ENCODE measurements around the gene F3.

F3 gene

DNA sequence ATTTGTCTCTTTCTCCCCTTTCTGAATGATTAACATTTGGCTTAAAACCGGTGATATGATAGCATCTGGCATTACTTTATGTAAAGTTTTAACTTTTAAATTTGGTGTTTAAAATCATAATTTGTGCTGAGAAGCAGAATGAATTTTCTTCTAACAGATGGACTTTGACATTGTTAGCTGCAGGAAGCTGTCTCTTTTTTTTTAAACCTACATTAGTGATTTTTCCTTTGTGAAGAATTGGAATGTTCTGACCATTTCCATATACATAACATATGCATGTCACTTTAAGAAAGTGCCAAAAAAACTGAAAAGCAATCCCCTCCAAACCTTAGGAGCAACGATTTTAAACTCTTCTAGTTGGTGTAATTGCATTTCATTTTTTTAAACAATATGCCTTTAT lies 22.2 kb downstream of the F3 start:
- Histone ChIP-seq H3K4me1 (ENCODE audit: insufficient read depth, low read length) (peaks cover 4% of the 10 kb centered on the region; the same call in 1 of the 2 replicates), H3K36me3 (ENCODE audit: insufficient read depth, low read depth, low read length) (no peaks in the 10 kb centered on the region; the same call in 1 of the 2 replicates), H3K9me3 (ENCODE audit: insufficient read depth, low read depth, low read length) (no peaks in the 10 kb centered on the region), H3K27me3 (ENCODE audit: insufficient read depth, low read length) (no peaks in the 10 kb centered on the region), H3K4me3 (ENCODE audit: low read length) (no peak overlapping the region), H3K9ac (ENCODE audit: low read depth, low read length) (no peak overlapping the region), H3K27ac (ENCODE audit: low read length) (no peak overlapping the region)

DNA sequence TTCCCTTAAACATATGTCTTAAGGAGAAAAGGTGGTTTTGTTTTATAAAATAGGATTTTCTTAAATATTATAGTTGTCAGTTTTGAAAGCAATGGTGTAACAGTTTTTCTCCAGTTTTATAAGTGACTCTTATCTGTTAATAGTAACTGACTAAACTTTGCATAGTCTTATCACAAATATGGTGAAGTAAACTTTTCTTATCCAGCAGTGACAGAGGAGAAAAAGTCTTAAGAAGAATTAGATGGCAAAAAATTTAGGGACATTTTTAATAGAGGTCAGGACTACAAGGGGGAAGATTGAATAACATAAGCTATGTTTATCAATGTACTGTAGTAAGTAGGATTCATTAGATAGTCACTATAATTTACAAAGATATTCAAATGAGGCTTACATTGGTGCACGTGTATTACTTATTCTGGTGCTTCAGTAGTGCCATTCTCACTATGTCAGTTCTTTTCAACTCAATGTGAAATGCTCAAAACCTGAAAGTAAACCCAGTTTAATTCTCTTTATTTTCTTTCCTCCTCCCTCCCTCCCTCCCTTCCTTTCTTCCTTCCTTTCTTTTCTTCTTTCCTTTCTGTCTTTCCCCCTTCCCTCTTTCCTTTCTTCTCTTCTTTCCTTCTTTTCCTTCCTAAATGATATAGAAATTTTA lies 26.1 kb downstream of the F3 start:
- Histone ChIP-seq H3K27me3 (ENCODE audit: insufficient read depth, low read length) (no peaks in the 10 kb centered on the region), H3K4me3 (ENCODE audit: low read length) (no peak overlapping the region), H3K4me1 (ENCODE audit: insufficient read depth, low read length) (peaks cover 4% of the 10 kb centered on the region; the same call in 1 of the 2 replicates), H3K27ac (ENCODE audit: low read length) (no peak overlapping the region), H3K9me3 (ENCODE audit: insufficient read depth, low read depth, low read length) (no peaks in the 10 kb centered on the region), H3K36me3 (ENCODE audit: insufficient read depth, low read depth, low read length) (no peaks in the 10 kb centered on the region; the same call in 1 of the 2 replicates), H3K9ac (ENCODE audit: low read depth, low read length) (no peak overlapping the region)

DNA sequence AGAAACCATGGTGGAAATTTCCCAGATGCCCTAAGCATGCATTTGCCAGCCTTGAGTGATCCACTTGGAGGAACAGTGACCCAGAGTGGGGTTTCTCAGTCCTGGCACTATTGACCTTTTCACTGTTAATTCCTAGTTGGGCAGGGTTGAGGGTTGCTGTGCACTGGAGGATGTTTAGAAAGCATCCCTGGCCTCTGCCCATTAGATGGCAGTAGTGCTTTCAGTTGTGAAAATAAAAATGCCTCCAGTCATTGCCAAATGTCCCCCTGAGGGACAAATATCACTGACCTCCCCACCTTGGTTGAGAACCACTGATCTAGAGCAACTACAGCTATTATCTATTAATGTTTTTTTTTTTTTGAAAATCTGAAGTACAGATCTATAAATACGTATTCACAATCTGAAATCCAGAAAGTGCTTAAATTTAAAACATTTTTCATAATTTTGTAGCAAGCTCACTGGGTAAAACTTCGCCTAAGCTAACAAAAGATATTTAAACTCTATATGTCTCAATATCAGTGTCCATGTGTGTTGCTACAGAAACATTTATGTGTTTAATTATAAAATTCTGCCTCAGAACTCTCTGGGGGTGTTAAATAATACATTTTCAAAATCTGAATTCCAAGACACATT lies 27.3 kb downstream of the F3 start:
- no peaks in the 10 kb centered on the region; the same call in 1 of the 2 replicates for H3K36me3 ChIP-seq (ENCODE audit: insufficient read depth, low read depth, low read length)
- H3K9me3 ChIP-seq (ENCODE audit: insufficient read depth, low read depth, low read length): no peaks in the 10 kb centered on the region
- no peak overlapping the region for H3K9ac ChIP-seq (ENCODE audit: low read depth, low read length)
- no peaks in the 10 kb centered on the region for H3K27me3 ChIP-seq (ENCODE audit: insufficient read depth, low read length)
- no peak overlapping the region for H3K27ac ChIP-seq (ENCODE audit: low read length)
- peaks cover 4% of the 10 kb centered on the region; the same call in 1 of the 2 replicates for H3K4me1 ChIP-seq (ENCODE audit: insufficient read depth, low read length)
- H3K4me3 ChIP-seq (ENCODE audit: low read length): no peak overlapping the region

DNA sequence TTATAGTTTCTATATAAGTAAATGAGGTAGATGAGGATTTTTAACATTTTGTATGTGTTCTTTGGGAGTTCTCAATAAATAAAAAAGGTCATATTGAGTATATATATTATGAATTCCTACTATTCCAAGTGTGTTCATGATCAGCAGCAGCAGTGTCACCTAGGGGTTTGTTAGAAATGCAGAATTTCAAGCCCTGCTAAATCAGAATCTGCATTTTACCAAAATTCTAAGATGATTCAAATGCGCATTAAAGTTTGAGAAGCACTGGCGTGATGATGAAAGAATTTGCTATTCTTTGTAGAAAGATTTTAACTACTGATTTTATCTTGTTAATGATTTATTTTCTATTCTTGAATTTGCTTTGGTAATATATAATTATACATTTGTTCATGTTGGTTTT lies 28.7 kb downstream of the F3 start:
- H3K27me3 ChIP-seq (ENCODE audit: insufficient read depth, low read length): no peaks in the 10 kb centered on the region
- H3K4me3 ChIP-seq (ENCODE audit: low read length): no peak overlapping the region
- H3K4me1 ChIP-seq (ENCODE audit: insufficient read depth, low read length): no peaks in the 10 kb centered on the region
- no peaks in the 10 kb centered on the region for H3K9me3 ChIP-seq (ENCODE audit: insufficient read depth, low read depth, low read length)
- no peak overlapping the region for H3K9ac ChIP-seq (ENCODE audit: low read depth, low read length)
- no peaks in the 10 kb centered on the region; the same call in 1 of the 2 replicates for H3K36me3 ChIP-seq (ENCODE audit: insufficient read depth, low read depth, low read length)
- no peak overlapping the region for H3K27ac ChIP-seq (ENCODE audit: low read length)

DNA sequence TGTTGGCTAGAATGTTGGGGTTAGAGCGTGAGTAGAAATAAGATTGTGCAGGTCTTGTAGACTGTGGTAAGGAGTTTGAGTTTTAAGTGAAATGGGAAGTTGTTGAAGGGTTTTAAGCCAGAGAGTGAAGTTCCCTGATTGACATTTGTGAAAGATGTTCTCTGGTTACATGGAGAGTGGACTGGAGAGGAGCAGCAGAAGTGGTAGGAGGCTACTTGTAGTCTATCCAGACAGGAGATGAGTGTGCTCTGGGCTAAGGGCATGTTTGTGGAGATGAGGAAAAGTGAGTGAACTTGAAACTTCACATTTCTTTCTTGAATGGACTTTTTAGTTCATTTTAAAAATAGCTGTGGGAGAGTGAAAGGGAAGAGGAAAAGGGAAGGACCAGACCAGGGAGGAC lies 37.0 kb downstream of the F3 start:
- Histone ChIP-seq H3K4me1 (ENCODE audit: insufficient read depth, low read length) (no peaks in the 10 kb centered on the region), H3K9ac (ENCODE audit: low read depth, low read length) (no peak overlapping the region), H3K36me3 (ENCODE audit: insufficient read depth, low read depth, low read length) (peaks cover 28% of the 10 kb centered on the region), H3K9me3 (ENCODE audit: insufficient read depth, low read depth, low read length) (no peaks in the 10 kb centered on the region), H3K4me3 (ENCODE audit: low read length) (no peak overlapping the region), H3K27ac (ENCODE audit: low read length) (no peak overlapping the region), H3K27me3 (ENCODE audit: insufficient read depth, low read length) (no peaks in the 10 kb centered on the region)

DNA sequence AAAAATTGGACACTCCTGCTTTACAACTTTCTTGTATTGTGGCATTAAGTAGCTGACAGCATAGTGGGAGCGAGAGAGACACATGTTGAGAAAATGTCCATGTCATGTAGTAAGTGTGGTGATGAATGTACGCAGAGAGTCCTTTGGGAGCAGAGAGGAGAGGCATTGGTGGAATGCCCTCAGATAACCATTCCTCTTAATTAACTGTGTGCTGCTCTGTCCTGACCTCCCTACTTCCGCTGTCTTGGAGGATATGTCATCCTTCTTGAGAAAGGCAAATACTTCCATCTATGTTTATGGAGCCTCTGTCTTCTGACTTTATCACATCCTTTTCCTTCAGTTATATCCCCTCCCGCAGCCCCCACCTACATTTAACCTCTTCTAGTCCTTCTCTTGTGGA lies 38.4 kb downstream of the F3 start:
- H3K9me3 ChIP-seq (ENCODE audit: insufficient read depth, low read depth, low read length): no peaks in the 10 kb centered on the region
- H3K36me3 ChIP-seq (ENCODE audit: insufficient read depth, low read depth, low read length): peaks cover 43% of the 10 kb centered on the region
- no peak overlapping the region for H3K4me3 ChIP-seq (ENCODE audit: low read length)
- H3K27ac ChIP-seq (ENCODE audit: low read length): no peak overlapping the region
- H3K4me1 ChIP-seq (ENCODE audit: insufficient read depth, low read length): no peaks in the 10 kb centered on the region
- no peak overlapping the region for H3K9ac ChIP-seq (ENCODE audit: low read depth, low read length)
- no peaks in the 10 kb centered on the region for H3K27me3 ChIP-seq (ENCODE audit: insufficient read depth, low read length)

DNA sequence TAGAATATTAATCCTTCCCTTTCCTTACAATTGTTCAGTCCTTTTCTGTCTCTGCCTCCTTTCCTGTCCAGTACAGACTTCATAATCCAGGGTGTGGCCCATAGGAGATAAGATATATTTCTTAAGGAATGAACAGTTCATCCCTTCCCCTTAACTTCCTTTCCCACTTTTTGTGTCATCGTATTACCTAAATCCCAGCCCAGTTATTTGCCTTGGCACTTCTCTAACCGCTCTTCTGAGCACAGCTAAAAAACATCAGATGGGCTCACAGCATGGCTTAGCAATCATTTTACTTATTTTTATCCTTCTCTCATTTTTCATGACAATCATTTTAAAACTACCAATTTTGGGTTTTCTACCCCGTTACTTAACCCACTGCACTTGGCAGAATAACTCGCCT lies 39.6 kb downstream of the F3 start:
- Histone ChIP-seq H3K27me3 (ENCODE audit: insufficient read depth, low read length) (no peaks in the 10 kb centered on the region), H3K4me1 (ENCODE audit: insufficient read depth, low read length) (no peaks in the 10 kb centered on the region), H3K27ac (ENCODE audit: low read length) (no peak overlapping the region), H3K36me3 (ENCODE audit: insufficient read depth, low read depth, low read length) (peaks cover 43% of the 10 kb centered on the region), H3K9ac (ENCODE audit: low read depth, low read length) (no peak overlapping the region), H3K9me3 (ENCODE audit: insufficient read depth, low read depth, low read length) (no peaks in the 10 kb centered on the region), H3K4me3 (ENCODE audit: low read length) (no peak overlapping the region)

DNA sequence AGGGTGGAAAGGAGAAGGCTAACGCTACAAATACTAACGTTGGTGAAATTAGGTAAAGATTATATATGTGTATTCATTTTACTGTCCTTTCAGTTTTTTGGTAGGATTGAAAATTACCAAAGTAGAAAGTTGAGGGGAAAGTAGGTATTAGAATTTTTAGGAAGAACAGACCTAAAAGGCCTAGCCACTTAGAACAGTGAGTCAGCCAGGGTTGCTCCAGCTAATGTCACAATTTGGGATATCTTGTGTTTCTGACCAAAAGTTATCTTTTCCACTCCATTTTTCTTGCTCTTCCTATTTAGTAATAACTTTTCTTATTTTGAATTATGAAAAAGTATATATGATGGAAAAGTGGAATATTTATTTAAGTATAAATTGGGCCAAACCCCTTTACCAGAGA lies 40.1 kb downstream of the F3 start:
- no peak overlapping the region for H3K4me3 ChIP-seq (ENCODE audit: low read length)
- H3K27ac ChIP-seq (ENCODE audit: low read length): no peak overlapping the region
- H3K36me3 ChIP-seq (ENCODE audit: insufficient read depth, low read depth, low read length): peaks cover 41% of the 10 kb centered on the region
- H3K4me1 ChIP-seq (ENCODE audit: insufficient read depth, low read length): no peaks in the 10 kb centered on the region
- H3K9me3 ChIP-seq (ENCODE audit: insufficient read depth, low read depth, low read length): no peaks in the 10 kb centered on the region
- no peaks in the 10 kb centered on the region for H3K27me3 ChIP-seq (ENCODE audit: insufficient read depth, low read length)
- no peak overlapping the region for H3K9ac ChIP-seq (ENCODE audit: low read depth, low read length)

DNA sequence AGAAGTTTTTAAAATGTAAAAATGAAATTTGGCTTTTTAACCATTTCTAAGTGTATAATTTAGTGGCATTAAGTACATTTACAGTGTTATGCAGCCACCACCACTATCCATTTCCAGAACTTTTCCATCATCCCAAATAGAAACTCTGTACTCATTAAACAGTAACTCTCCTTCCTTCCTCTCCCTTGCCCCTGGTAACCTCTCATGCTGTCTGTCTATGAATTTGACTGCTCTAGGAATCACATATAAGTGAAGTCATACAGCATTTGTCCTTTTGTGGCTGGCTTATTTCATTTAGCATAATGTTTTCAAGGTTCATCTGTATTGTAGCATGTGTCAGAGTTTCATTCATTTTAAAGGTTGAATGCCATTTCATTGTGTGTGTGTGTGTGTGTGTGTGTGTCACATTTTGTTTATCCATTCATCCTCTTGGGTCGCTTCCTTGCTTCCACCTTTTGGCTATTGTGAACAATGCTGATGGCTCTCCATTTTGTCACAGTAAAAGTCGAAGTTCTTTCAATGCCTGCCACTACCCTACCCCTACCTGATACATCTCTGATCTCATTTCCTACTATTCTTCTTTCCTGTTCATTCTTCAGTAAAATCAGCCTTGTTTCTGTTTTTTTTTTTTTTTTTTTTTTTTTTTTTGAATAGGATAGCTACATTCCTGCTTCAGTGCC lies 45.3 kb downstream of the F3 start:
- Histone ChIP-seq H3K27ac (ENCODE audit: low read length) (no peak overlapping the region), H3K27me3 (ENCODE audit: insufficient read depth, low read length) (no peaks in the 10 kb centered on the region), H3K4me1 (ENCODE audit: insufficient read depth, low read length) (no peaks in the 10 kb centered on the region), H3K4me3 (ENCODE audit: low read length) (no peak overlapping the region), H3K36me3 (ENCODE audit: insufficient read depth, low read depth, low read length) (peaks cover 28% of the 10 kb centered on the region; the same call in 1 of the 2 replicates), H3K9ac (ENCODE audit: low read depth, low read length) (no peak overlapping the region), H3K9me3 (ENCODE audit: insufficient read depth, low read depth, low read length) (no peaks in the 10 kb centered on the region)

DNA sequence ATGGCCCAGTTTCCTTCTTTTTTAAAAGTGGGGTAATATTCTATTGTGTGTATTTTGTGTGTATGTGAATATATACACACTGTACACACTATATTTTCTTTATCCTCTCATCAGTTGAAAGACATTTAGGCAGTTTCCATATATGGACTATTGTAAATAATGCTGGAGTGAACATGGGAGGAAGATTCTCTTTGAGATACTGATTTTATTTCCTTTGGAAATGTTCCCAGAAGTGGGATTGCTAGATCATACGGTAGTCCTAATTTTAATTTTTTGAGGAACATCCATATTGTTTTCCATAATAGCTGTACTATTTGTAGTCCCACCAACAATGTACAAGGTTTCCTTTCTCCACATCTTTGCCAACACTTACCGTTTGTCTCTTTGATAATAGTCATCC lies 51.0 kb downstream of the F3 start:
- H3K4me1 ChIP-seq (ENCODE audit: insufficient read depth, low read length): peaks cover 5% of the 10 kb centered on the region; the same call in 1 of the 2 replicates
- H3K36me3 ChIP-seq (ENCODE audit: insufficient read depth, low read depth, low read length): peaks cover 18% of the 10 kb centered on the region
- no peaks in the 10 kb centered on the region for H3K9me3 ChIP-seq (ENCODE audit: insufficient read depth, low read depth, low read length)
- no peak overlapping the region for H3K4me3 ChIP-seq (ENCODE audit: low read length)
- no peak overlapping the region for H3K27ac ChIP-seq (ENCODE audit: low read length)
- no peak overlapping the region for H3K9ac ChIP-seq (ENCODE audit: low read depth, low read length)
- H3K27me3 ChIP-seq (ENCODE audit: insufficient read depth, low read length): no peaks in the 10 kb centered on the region

DNA sequence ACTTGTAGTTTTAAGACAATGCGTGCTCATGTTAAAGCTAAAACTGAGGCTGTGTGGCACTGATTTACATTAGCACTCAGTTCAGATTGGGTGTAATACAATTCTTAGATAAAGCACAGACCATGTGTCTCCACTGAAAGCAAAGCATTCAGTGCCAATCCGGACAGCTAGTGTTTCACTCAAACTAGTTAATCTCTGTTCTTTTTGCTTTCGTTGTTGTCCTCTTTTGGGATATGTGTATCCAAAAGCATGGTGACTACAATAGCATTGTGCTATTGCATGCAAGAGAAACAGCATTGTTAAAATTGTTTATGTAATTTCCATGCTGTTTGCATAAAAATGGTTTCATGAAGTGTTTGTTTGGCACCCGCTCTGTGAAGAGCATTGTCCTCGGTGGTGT lies 54.6 kb downstream of the F3 start:
- no peak overlapping the region for H3K9ac ChIP-seq (ENCODE audit: low read depth, low read length)
- H3K36me3 ChIP-seq (ENCODE audit: insufficient read depth, low read depth, low read length): peaks cover 19% of the 10 kb centered on the region
- no peak overlapping the region for H3K27ac ChIP-seq (ENCODE audit: low read length)
- H3K27me3 ChIP-seq (ENCODE audit: insufficient read depth, low read length): no peaks in the 10 kb centered on the region
- H3K4me3 ChIP-seq (ENCODE audit: low read length): no peak overlapping the region
- H3K4me1 ChIP-seq (ENCODE audit: insufficient read depth, low read length): peaks cover 5% of the 10 kb centered on the region; the same call in 1 of the 2 replicates
- no peaks in the 10 kb centered on the region for H3K9me3 ChIP-seq (ENCODE audit: insufficient read depth, low read depth, low read length)

DNA sequence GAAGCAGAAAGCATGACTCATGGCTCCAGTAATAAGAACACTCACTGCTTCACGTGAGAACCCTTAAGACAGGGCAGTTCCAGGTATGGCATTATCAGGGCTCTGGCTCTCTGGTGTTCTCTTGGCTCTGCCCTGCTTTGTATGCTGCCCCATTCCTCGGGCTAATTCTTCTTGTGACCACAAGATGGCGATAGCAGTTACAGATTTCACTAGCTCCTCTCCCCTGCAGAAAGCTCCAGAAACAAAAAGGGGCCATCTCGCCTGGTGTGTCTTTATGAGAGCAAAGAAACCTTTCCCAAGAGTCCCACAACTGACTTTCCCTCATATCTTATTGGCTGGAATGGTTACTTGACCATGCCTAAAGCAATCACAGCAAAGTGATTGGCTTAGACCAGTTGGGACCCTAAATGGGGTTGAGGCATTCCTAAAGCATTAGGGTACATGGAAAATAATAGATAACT lies 60.1 kb downstream of the F3 start:
- H3K9me3 ChIP-seq (ENCODE audit: insufficient read depth, low read depth, low read length): no peaks in the 10 kb centered on the region

More for the DNA sequence above, 60.1 kb downstream of the F3 start:
- H3K4me1 ChIP-seq (ENCODE audit: insufficient read depth, low read length): no peaks in the 10 kb centered on the region
- peaks cover 6% of the 10 kb centered on the region; the same call in 1 of the 2 replicates for H3K36me3 ChIP-seq (ENCODE audit: insufficient read depth, low read depth, low read length)
- H3K27me3 ChIP-seq (ENCODE audit: insufficient read depth, low read length): no peaks in the 10 kb centered on the region
- no peak overlapping the region for H3K4me3 ChIP-seq (ENCODE audit: low read length)
- no peak overlapping the region for H3K27ac ChIP-seq (ENCODE audit: low read length)
- H3K9ac ChIP-seq (ENCODE audit: low read depth, low read length): no peak overlapping the region

All from iPS-20b (cell line).